Nephron (organoid): ENCODE measurements around the gene FDX1.

Experiments used
- H3K27ac Mint-ChIP-seq, 3 experiments: 2 replicates each; pipeline ENCODE4 v1.8.0; 2020; ENCODE audit warnings: mixed read lengths in 3 of 3, mild to moderate bottlenecking in 2 of 3, moderate library complexity in 1 of 3
- H3K27me3 Mint-ChIP-seq: 2 replicates; pipeline ENCODE4 v1.8.0; 2021; ENCODE audit warnings: low read depth, mild to moderate bottlenecking, moderate library complexity, mixed read lengths
- H3K36me3 Mint-ChIP-seq: 2 replicates; pipeline ENCODE4 v1.8.0; 2020; ENCODE audit warnings: low read depth, mixed read lengths
- H3K4me1 Mint-ChIP-seq: 2 replicates; pipeline ENCODE4 v1.8.0; 2020; ENCODE audit warnings: mixed read lengths
- H3K4me3 Mint-ChIP-seq, 3 experiments: 2 replicates each; pipeline ENCODE4 v1.8.0; 2020; ENCODE audit warnings: mild to moderate bottlenecking in 3 of 3, mixed read lengths in 3 of 3, moderate library complexity in 2 of 3
- H3K9me3 Mint-ChIP-seq: 2 replicates; pipeline ENCODE4 v1.8.0; 2020; ENCODE audit warnings: mixed read lengths
- TF ChIP-seq, protein P1 (sequence below), 3 experiments: fragments of 200-600 bp; sonication (generic); IDR thresholded peaks; one replicate each; pipeline ENCODE4 v1.5.0; 2021; ENCODE audit warnings: antibody characterized with exemption in 3 of 3; ENCODE audit not compliant: unreplicated experiment in 3 of 3

The FDX1 gene

DNA sequence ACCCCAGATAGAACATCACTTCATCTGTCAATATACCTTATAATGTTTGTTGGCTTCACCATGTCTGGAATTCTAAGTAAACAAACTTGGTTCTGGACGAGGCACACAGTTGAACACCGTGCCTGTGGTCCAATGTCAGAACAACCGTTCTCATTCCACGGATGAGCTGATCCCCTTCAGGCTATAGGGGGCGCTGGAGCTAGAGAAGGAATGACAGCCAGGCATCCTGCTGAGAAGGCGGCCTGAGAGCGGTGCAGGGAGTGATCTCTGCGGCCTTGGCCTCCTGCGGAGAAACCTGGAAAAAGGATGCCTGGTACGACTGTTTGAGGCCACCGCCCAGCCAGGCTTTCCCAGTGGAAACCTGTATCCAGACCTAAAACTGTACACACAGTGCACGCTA, 48.7 kb downstream of the FDX1 start:
- Mint-ChIP-seq H3K36me3 (no peaks in the 10 kb centered on the region), H3K4me1 (peaks cover 31% of the 10 kb centered on the region), H3K27ac (no peak overlapping the region), H3K9me3 (peaks cover 4% of the 10 kb centered on the region), H3K4me3 (no peak overlapping the region), H3K27me3 (no peaks in the 10 kb centered on the region)
- TF ChIP-seq, protein P1, sequence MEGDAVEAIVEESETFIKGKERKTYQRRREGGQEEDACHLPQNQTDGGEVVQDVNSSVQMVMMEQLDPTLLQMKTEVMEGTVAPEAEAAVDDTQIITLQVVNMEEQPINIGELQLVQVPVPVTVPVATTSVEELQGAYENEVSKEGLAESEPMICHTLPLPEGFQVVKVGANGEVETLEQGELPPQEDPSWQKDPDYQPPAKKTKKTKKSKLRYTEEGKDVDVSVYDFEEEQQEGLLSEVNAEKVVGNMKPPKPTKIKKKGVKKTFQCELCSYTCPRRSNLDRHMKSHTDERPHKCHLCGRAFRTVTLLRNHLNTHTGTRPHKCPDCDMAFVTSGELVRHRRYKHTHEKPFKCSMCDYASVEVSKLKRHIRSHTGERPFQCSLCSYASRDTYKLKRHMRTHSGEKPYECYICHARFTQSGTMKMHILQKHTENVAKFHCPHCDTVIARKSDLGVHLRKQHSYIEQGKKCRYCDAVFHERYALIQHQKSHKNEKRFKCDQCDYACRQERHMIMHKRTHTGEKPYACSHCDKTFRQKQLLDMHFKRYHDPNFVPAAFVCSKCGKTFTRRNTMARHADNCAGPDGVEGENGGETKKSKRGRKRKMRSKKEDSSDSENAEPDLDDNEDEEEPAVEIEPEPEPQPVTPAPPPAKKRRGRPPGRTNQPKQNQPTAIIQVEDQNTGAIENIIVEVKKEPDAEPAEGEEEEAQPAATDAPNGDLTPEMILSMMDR (IDR thresholded peaks at IDR 0.05; ENCODE audit: unreplicated experiment in 3 of 3): peak in 1 of 3 experiments; percentile 23

DNA sequence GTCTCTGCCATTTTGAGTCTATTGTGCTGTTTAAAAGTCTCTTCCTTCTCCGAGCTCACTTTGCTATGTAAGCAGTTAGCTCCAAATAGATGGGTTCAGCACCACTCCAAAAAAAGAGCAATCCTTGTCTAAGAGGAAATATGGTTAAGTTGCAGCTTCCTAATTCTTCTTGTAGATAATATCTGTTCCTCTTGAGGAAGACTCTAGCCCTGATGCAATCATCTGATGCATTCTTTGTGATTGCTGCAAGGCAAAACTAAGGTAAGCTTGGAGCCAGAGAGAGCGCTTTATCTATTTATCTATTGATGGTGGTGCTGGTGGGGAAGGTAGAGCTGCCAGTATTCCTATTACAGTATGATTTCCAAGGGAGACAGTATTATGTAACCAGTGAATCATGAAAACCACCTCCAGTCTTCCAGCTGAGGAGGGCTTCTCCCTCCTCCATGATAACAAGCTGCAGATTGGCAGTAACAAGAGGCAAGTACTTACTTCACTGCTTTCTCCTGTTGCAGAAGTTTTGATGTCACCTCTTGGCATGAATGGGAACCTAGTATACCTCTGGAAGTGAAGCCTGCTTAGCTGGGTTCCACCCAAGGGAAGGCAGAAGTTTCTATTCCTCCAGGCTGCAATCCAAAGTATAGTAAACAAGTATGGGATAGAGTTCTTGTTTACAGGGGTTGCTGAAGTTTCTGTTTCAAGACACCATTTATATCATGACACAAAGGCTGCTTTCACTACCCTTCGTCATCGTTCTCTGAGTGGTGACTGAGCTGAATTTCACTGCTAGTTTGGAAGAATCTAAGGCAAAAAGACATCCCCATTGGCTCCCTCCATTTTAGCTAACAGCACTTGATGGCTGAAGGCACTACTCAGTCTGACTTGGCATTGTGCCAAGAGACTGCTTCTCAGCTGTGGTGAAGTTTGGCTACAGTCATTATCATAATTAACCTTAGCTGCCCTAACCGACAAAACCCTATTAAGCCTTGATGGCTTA, 49.7 kb downstream of the FDX1 start:
- H3K27me3 Mint-ChIP-seq: no peaks in the 10 kb centered on the region
- TF ChIP-seq, protein P1 (IDR thresholded peaks at IDR 0.05; ENCODE audit: unreplicated experiment in 3 of 3): no peak
- H3K27ac Mint-ChIP-seq: no peak overlapping the region
- H3K36me3 Mint-ChIP-seq: no peaks in the 10 kb centered on the region
- H3K4me1 Mint-ChIP-seq: peaks cover 24% of the 10 kb centered on the region
- no peak overlapping the region for H3K4me3 Mint-ChIP-seq
- H3K9me3 Mint-ChIP-seq: peaks cover 4% of the 10 kb centered on the region

DNA sequence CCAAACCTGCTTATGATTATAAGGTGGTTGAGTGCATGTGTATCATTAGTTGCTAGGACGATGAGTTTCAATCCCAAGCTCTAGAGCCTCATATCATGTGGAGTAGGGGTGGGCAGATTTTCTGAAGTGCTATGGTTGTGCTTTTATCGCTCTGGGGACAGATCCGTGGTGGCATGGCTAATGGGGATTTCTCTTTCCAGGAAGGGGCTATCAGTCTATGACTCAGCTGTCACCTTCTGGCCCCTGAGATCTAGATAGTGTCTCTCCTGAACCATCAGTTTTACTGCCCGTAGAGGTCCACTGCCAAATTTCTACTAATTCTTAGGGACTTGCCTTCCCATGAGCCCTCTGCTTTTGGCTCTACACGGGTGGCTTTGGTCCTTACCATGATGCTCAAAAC, 51.8 kb downstream of the FDX1 start:
- Mint-ChIP-seq H3K36me3 (no peaks in the 10 kb centered on the region), H3K4me1 (peaks cover 6% of the 10 kb centered on the region)

DNA sequence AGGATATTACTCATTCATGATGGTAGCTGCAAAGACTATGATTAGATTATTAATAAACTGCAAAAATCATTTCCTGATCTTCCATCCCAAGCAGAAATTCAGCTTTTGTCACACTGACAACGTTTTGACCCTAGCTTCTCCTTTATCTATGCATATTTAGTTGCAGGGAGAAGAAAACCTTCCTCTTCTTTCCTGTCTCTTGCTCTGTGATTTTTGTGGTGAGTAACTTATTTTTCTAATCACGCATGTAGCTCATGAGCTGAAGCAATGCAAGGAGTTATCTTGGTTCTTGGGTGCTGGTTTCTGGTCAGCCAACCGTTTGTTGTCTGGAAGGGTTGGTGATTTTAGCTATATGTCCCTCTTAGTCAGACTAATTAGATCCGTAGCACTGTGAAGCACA, 56.4 kb downstream of the FDX1 start:
- Mint-ChIP-seq H3K9me3 (peaks cover 4% of the 10 kb centered on the region), H3K36me3 (no peaks in the 10 kb centered on the region), H3K4me3 (no peak overlapping the region), H3K27ac (no peak overlapping the region), H3K4me1 (peaks cover 4% of the 10 kb centered on the region), H3K27me3 (peaks cover under 1% of the 10 kb centered on the region)
- TF ChIP-seq, protein P1 (IDR thresholded peaks at IDR 0.05; ENCODE audit: unreplicated experiment in 3 of 3): no peak

More for the DNA sequence above, 51.8 kb downstream of the FDX1 start:
- H3K4me3 Mint-ChIP-seq: no peak overlapping the region
- no peaks in the 10 kb centered on the region for H3K27me3 Mint-ChIP-seq
- TF ChIP-seq, protein P1 (IDR thresholded peaks at IDR 0.05; ENCODE audit: unreplicated experiment in 3 of 3): no peak
- no peak overlapping the region for H3K27ac Mint-ChIP-seq
- peaks cover 4% of the 10 kb centered on the region for H3K9me3 Mint-ChIP-seq

DNA sequence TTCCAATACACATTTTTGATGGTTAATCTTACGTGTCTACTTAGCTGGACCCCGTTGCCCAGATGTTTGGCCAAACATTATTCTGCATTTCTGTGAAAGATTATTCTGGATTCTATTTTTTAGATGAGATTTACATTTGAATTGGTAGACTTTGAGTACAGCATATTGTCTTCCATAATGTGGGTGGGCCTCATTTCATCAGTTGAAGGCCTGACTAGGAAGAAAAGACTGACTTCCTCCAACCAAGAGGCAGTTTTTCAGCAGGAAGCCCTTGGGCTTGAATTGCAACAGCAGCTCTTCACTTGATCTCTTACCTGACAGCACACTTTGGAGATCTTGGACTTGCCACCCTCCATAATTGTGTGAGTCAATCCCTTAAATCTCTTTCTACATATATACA, 58.7 kb downstream of the FDX1 start:
- peaks cover 11% of the 10 kb centered on the region for H3K27me3 Mint-ChIP-seq
- H3K27ac Mint-ChIP-seq: no peak overlapping the region
- H3K4me1 Mint-ChIP-seq: peaks cover 17% of the 10 kb centered on the region
- H3K9me3 Mint-ChIP-seq: peaks cover 3% of the 10 kb centered on the region
- H3K4me3 Mint-ChIP-seq: no peak overlapping the region
- no peaks in the 10 kb centered on the region for H3K36me3 Mint-ChIP-seq
- TF ChIP-seq, protein P1 (IDR thresholded peaks at IDR 0.05; ENCODE audit: unreplicated experiment in 3 of 3): no peak
